Fibroblast of the aortic adventitia (primary cell): Measurements from ENCODE around the gene VPS9D1. TPM values are rescaled to one million over a fixed set of nuclear protein-coding genes. Genes with fewer than 3 reads are reported as not detected.

Source experiments
- DNase-seq: peaks from one replicate; pipeline ENCODE4 v3.0.0-alpha.2; 2010; ENCODE audit warnings: low read depth
- H3K4me3 ChIP-seq: 2 replicates; pipeline ENCODE4 v1.5.1; 2011; ENCODE audit warnings: low read depth, mild to moderate bottlenecking, control low read depth, low read length, moderate library complexity
- CTCF ChIP-seq: IDR thresholded peaks from 2 replicates; pipeline ENCODE4 v1.5.1; 2011; ENCODE audit warnings: mild to moderate bottlenecking, low read length, control low read depth, inconsistent platforms; ENCODE audit not compliant: insufficient read depth
- total RNA-seq: library from RNA; depleted of rRNA; stranded (reverse); fragments of >200 nt; gene quantifications from 2 replicates; pipeline ENCODE4 v1.2.3, GENCODE V29; 2012; ENCODE audit warnings: low replicate concordance

VPS9D1 gene
- total RNA-seq, 1 donor = 11.3 TPM

- TF ChIP-seq CTCF = no peak
- peak overlapping the region; percentile 93 for H3K4me3 ChIP-seq
- DNase-seq = no peak
These were observed 62.3 kb downstream of the VPS9D1 start for GRCh38 chr16:89658221-89658879.

GRCh38 chr16:89657442-89658220, 63.1 kb downstream of the VPS9D1 start, which contains the start of the genes CHMP1A and SPATA33:
TSS of gene CHMP1A (minus strand) at chr16:89657708. CDS start at chr16:89657588, 120 bp downstream.
TSS of gene SPATA33 (plus strand) at chr16:89657836. CDS start at chr16:89657912, 76 bp downstream.
- peak within 1 kb of the TSS; percentile 93 for H3K4me3 ChIP-seq
- TF ChIP-seq CTCF = no peak
- peak; percentile 81 for DNase-seq

Other genes starting within 250 kb of the VPS9D1 start
- gene ANKRD11, start 230.3 kb downstream of the VPS9D1 start, total RNA-seq = 66.4 and 78.9 TPM in 2 replicates
- 78.1 and 98.7 TPM in 2 replicates for gene SPG7, start 212.5 kb downstream of the VPS9D1 start, total RNA-seq
- gene RPL13, start 160.2 kb downstream of the VPS9D1 start, total RNA-seq = 3,215 and 3,366 TPM in 2 replicates
- 0.65 and 13.1 TPM in 2 replicates for gene CPNE7, start 145.1 kb downstream of the VPS9D1 start, total RNA-seq
- gene DPEP1, start 107.3 kb downstream of the VPS9D1 start, total RNA-seq = not detected in 2 replicates
- gene CHMP1A, start 63.2 kb downstream of the VPS9D1 start, total RNA-seq = 80.0 and 81.3 TPM in 2 replicates
- gene SPATA33, start 63.1 kb downstream of the VPS9D1 start, total RNA-seq = 3.6 and 6.1 TPM in 2 replicates
- gene CDK10, start 34.2 kb downstream of the VPS9D1 start, total RNA-seq = 32.9 and 43.0 TPM in 2 replicates
- 10.1 and 22.7 TPM in 2 replicates for gene SPATA2L, start 19.2 kb downstream of the VPS9D1 start, total RNA-seq
- gene ZNF276, start 639 bp upstream of the VPS9D1 start, total RNA-seq = 10.4 and 11.4 TPM in 2 replicates
- 0.90 and 27.0 TPM in 2 replicates for gene FANCA, start 95.7 kb upstream of the VPS9D1 start, total RNA-seq
- 2.5 and 7.1 TPM in 2 replicates for gene SPIRE2, start 107.6 kb upstream of the VPS9D1 start, total RNA-seq
- 163 and 417 TPM in 2 replicates for gene TCF25, start 152.7 kb upstream of the VPS9D1 start, total RNA-seq
- gene MC1R, start 198.0 kb upstream of the VPS9D1 start, total RNA-seq = 5.2 and 8.1 TPM in 2 replicates
- 42.3 and 299 TPM in 2 replicates for gene TUBB3, start 202.4 kb upstream of the VPS9D1 start, total RNA-seq
- 56.9 and 111 TPM in 2 replicates for gene DEF8, start 227.9 kb upstream of the VPS9D1 start, total RNA-seq